SK-MEL-5 (cell line): ENCODE data around the gene TRIM60. TPM values are rescaled to one million over a fixed set of nuclear protein-coding genes. Genes with fewer than 3 reads are reported as not detected.
A peak's percentile ranks its signal among the peaks of the same experiment; 100 is the strongest.
"Not testable (repeated sequence)": the region's sequence is repeated elsewhere in the genome, so short reads cannot be mapped to it uniquely, and the experiment has no call there.

ENCODE experiments used
- DNase-seq: peaks from one replicate; pipeline ENCODE4 v3.0.0-alpha.2; 2016; ENCODE audit warnings: low read depth, low spot score
- in situ Hi-C: cut with HindIII; loops from 2 replicates; pipeline ENCODE4 v1.10.0; 2016; ENCODE audit warnings: low sequenced_read_pairs, high pct_unique_total_duplicates, low pct_unique_long_range_greater_than_20kb
- total RNA-seq: library from RNA; depleted of rRNA; stranded (reverse); fragments of >200 nt; shearing (Covaris generic); gene quantifications from 2 replicates; pipeline ENCODE4 v1.2.3, GENCODE V29; 2014

TRIM60 gene
- total RNA-seq, 1 experiment from 2014 or later, result not detected

DNA sequence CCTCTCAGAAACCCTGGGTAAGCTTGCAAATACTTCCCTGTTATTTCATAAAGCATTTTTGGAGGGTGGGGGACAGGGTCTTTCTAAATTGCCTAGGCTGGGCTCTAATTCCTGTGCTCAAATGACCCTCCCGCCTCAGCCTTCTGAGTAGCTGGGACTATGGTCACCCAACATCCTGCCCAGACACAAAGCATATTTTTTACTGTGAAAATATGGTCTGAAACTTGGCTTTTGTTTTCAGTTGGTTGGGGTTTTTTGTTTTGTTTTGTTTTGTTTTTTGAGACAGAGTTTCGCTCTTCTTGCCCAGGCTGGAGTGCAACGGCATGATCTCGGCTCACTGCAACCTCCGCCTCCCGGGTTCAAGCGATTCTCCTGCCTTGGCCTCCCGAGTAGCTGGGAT is 6.0 kb upstream of the TRIM60 start:
- DNase-seq, in situ Hi-C loops: not testable (repeated sequence)

DNA sequence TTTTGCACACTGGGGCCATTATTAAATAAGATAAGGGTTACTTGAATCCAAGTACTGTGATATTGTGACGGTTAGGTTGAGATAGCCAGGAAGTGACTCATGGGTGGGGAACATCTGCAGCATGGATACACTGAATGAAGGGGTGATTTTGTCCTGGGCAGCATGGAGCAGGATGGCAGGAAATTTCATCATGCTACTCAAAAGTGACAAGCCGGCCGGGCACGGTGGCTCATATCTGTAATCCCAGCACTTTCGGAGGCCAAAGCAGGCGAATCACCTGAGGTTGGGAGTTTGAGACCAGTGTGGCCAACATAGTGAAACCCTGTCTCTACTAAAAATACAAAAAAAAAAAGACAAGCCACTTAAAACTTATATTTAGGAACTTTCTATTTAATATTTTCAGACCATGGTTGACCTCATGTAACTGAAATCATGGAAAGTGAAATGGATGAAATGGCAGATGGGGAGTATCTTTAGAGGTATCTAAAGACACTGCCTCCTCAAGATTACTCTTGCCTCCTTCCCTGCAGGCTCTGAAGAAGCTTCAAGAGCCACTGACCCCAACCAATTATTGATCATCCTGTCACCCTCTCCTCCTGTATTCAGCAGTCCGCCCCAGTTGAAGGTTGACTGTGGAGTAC is 3.9 kb upstream of the TRIM60 start:
- DNase-seq, result peak; percentile 73
- in situ Hi-C loops, result no loop called here

DNA sequence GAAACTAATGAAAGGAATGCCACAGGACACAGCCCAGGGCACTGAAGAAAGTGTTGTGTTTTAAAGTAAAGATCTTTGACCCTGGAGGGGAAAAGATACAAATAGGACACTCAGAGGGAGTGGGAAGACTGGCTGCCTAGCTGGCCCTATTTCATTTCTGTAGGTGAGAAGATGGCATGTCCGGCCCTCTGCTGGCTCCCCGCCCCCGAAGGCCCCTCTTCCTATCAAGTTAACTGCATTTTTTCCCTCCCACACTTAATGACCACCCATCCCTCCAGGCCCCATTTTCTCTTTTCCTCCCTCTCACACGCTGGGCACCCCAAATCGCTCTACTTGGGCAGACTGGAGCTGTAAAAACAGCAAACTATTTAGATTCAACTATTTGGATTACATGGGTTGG is 16.4 kb downstream of the TRIM60 start:
- no peak for DNase-seq
- in situ Hi-C loops, result no loop called here

DNA sequence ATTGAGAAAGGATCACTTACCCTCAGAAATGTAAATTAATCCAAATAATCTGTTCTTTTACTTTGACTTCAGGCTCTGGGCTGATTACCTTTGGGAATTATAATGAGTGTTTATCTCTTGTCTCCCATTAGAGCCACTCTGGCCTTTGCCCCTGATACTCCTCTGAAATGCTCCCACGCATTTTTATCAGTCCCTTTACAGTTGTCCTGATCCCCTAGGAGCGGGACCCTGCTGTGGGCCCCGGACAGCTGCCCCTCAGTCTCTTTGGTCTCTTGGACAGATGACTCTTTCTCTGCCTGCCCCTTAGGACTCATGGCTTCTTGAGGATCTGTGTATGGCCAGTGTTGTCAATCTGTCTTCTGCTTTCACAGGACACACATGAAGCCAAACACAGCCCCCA is 20.8 kb downstream of the TRIM60 start:
- no peak for DNase-seq
- in situ Hi-C loops, result no loop called here

DNA sequence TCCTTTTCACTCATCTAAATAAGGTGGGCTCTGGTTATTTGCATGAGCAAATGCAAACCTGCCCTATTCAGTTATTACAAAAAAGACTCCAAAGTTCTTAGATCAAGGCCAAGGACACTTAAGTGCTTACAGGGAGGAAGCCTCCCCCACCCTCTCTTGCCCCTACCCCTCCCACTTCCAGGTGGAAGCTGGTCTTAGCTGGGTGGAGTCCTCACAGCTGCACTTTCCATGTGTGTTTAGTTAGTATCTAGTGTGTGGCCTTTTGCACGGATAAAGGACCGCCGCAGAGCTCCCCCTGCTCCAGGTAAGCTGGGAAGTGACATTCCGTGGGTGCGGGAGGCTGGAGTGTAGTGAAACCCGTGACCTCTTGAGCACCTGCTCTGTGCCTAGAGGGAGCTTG is 21.8 kb downstream of the TRIM60 start, which contains the start of gene TRIM75:
Gene TRIM75, plus strand, starts transcription at position 222 of the 400 bp plus-strand sequence. CDS start 5,282 bp downstream, outside the sequence.
- in situ Hi-C loops, result no loop called here
- DNase-seq, result no peak

DNA sequence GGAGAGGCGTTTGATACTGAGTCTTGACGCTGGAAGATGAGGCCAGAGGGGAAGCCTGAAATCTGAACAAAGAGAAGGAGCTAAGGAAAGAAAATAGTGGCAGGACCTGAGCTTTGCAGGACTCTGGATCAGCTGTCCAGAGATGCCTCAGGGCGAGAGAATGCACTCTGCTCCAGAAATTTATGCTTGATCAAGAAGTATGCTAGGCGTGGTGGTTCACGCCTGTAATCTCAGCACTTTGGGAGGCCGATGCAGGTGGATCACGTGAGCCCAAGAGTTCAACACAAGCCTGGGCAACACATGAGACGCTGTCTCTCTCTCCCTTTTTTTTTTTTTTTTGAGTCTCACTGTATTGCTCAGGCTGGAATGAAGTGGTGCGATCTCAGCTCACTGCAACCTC is 23.8 kb downstream of the TRIM60 start:
- in situ Hi-C loops, result no loop called here
- DNase-seq, result no peak

DNA sequence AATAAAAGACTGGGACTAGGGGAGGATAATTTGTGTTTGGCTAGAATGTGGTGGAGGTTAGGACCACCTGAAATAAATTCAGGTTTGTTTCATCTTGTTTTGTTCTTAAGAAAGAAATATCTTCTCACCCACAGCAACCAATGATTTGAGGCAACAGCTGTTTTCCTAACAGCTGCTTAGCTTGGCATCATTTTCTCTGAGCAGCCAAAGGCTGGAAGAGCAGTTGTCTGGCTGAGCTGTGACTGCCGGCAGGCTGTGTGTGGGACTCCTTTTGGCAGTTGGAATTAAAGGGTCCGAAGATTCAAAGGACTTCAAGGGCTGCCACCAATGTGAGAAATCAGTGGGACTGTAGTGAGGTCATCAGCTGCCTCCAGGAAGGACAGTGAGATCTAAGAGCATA is 26.9 kb downstream of the TRIM60 start:
- DNase-seq, result no peak
- in situ Hi-C loops, result no loop called here

DNA sequence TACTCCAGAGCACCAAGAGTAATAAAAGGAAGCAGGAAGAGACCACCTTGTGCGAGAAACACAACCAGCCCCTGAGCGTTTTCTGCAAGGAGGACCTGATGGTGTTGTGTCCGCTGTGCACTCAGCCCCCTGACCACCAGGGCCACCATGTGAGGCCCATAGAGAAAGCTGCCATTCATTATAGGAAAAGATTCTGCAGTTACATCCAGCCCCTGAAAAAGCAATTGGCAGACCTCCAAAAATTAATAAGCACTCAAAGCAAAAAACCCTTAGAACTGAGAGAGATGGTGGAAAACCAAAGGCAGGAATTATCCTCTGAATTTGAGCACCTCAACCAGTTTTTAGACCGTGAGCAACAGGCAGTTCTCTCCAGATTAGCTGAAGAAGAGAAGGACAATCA is 27.6 kb downstream of the TRIM60 start:
- in situ Hi-C loops, result no loop called here
- peak; percentile 38 for DNase-seq

DNA sequence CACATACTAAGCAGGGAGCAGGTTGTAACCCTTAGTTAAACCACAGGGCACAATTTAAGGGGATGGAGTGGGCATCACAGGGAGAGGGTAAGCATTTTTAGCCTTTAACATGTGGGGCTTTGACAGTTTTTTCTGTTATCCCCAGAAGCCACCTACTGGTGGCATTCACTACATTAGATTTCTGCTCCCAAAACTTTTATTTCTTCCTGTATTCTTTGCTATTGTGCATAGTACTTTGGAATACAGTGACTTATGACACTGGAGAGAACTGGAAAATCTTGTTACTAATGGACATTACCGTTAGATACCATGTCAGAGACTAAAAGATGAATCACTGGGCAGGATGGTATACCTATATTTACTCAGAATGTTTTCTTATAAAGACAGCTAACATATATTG is 29.1 kb downstream of the TRIM60 start:
- in situ Hi-C loops, result no loop called here

DNA sequence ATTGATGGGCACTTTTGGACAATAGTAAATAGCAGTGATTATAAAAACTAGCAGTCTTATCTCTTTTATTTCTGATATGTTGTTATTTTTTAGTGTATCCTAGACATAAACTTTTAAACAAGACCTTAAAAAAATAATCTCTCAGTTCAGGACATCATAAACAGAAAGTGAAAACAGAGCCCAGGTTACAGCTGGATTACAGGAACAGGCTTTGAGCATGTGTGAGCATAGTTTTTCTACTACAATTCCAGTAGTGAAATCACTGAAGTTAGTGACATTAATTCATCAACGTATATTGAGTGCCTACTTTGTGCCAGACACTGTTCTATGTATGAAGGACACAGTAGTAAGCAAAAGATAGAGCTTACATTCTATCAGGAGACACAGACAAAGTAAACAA is 38.8 kb downstream of the TRIM60 start:
- DNase-seq, result no peak
- in situ Hi-C loops, result no loop called here

More for the DNA sequence above, 29.1 kb downstream of the TRIM60 start:
- DNase-seq, result peak; percentile 37

DNA sequence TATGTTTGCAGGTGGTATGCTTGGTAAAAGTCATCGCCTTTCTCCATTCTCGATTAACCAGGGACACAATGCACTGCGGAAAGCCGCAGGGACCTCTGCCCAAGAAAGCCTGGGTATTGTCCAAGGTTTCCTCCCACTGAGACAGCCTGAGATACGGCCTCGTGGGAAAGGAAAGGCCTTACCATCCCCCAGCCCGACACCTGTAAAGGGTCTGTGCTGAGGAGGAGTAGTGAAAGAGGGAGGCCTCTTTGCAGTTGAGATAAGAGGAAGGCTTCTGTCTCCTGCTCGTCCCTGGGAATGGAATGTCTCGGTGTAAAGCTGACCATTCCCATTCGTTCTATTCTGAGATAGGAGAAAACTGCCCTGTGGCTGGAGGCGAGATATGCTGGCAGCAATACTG is 41.5 kb downstream of the TRIM60 start:
- DNase-seq, in situ Hi-C loops: not testable (repeated sequence)

DNA sequence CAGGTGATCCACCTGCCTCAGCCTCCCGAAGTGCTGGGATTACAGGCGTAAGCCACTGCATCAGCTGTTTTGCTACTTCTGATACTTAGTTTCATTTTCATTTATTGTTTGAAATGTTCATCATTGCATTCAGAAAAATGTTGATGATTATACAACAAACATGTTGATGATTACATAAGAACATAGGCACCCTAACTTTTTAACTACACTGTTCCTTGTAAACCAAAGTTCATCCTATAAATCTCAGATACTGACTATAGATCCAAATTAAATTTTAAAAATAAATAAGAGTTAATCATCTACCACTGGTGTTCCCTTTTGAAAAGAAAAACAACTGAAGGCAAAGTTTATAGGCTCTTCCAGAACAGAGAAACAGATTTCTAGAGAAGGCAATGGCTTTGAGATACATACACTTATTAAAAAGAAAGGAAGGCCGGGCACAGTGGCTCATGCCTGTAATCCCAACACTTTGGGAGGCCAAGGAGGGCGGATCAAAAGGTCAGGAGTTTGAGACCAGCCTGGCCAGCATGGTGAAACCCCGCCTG is 45.3 kb downstream of the TRIM60 start:
- in situ Hi-C loops, result no loop called here
- DNase-seq, result no peak

DNA sequence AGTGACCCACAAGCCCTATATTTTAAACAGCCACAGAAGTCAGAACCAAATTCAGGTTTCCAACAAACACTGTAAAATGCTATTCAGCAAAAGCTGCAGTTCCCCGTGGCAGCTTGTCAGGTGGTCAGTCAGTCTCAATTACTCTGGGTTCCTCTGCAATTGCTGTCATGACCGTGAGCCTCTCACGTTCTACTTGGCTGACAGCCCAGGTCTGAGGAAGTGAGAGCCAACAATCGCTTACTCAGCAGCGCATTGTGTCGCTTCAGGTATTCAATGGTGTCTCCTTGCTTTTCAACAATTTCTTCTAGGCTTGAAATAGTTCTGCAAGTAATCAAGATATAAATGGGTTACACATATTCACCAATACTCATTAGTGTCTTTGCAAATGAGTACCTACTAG is 47.7 kb downstream of the TRIM60 start:
- in situ Hi-C loops, result no loop called here
- peak; percentile 20 for DNase-seq

DNA sequence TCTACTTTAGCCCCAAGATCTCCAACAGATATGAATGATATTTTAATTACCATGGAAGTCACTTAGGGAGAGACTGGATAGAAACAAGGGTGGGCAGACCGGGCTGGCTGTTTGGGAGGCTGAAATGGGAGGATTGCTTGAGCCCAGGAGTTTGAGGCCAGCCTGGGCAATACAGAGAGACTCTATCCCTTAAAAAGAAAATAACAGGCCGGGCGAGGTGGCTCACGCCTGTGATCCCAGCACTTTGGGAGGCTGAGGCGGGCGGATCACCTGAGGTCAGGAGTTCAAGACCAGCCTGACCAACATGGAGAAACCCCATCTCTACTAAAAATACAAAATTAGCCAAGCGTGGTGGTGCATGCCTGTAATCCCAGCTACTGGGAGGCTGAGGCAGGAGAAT is 53.0 kb downstream of the TRIM60 start:
- DNase-seq, in situ Hi-C loops: not testable (repeated sequence)

DNA sequence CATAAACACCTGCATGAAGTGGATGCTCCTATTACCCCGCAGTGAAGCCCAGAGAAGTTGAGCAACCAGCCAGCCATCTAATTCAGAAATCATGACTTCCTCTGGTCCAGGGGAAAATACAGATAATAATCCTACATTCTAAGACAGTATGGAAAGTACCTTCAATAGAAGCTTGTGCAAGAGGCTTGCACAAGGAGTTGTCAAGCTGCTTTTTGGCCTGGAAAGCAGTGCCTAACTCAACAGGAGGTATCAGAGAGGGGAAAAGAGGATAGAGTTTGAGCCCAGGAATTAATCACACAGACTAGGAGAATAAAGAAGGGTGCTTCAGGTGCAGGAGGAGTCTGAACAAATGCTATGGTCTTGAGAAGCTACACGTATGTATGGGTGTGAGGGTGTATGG is 54.1 kb downstream of the TRIM60 start:
- DNase-seq, result no peak
- in situ Hi-C loops, result no loop called here

DNA sequence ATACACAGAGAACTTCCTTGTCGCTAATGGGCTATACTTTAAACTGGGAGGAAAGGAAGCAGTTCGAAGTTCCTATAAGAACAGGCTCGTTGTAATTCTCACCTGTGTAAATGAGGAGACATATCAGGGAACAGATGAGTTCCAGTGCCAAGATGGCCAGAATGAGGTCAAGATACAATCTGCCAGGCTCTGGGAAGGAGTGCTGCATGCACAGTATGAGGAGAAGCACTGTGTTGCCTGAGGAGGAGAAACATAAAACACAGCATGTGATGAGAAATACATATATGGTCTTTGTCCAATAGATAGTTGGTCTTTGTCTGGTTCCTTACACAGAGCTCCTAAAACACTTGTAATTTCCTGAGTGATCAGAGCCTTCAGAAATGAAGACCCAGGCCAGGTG is 56.6 kb downstream of the TRIM60 start:
- DNase-seq, result peak; percentile 72

More for the DNA sequence above, 56.6 kb downstream of the TRIM60 start:
- in situ Hi-C loops, result no loop called here
